COLO668 (cell line): ENCODE results near the gene KCTD4.

Experiments used
- DNase-seq: peaks from one replicate; lab custom pipeline; 2025; ENCODE audit not compliant: unreplicated experiment; lab: John Stamatoyannopoulos, UW

Gene KCTD4

GRCh38 chr13:45179428-45179827, 21.4 kb downstream of the KCTD4 start:
- DNase-seq = no peak

GRCh38 chr13:45178349-45179162, 22.3 kb downstream of the KCTD4 start:
- DNase-seq = no peak

- DNase-seq = no peak
These were observed 26.4 kb downstream of the KCTD4 start for GRCh38 chr13:45174478-45174877.

DNA sequence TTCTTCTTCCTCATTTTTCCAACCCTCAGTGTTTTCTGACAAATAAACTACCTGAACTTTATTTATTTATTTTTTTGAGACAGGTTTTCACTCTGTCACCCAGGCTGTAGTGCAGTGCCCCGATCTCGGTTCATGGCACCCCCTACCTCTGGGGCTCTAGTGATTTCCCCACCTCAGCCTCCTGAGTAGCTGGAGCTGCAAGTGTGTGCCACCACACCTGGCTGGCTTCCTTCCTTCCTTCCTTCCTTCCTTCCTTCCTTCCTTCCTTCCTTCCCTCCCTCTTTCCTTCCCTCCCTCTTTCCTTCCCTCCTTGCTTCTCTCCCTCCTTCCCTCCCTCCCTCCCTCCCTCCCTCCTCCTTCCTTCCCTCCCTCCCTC, 32.3 kb downstream of the KCTD4 start:
- DNase-seq = no peak

DNA sequence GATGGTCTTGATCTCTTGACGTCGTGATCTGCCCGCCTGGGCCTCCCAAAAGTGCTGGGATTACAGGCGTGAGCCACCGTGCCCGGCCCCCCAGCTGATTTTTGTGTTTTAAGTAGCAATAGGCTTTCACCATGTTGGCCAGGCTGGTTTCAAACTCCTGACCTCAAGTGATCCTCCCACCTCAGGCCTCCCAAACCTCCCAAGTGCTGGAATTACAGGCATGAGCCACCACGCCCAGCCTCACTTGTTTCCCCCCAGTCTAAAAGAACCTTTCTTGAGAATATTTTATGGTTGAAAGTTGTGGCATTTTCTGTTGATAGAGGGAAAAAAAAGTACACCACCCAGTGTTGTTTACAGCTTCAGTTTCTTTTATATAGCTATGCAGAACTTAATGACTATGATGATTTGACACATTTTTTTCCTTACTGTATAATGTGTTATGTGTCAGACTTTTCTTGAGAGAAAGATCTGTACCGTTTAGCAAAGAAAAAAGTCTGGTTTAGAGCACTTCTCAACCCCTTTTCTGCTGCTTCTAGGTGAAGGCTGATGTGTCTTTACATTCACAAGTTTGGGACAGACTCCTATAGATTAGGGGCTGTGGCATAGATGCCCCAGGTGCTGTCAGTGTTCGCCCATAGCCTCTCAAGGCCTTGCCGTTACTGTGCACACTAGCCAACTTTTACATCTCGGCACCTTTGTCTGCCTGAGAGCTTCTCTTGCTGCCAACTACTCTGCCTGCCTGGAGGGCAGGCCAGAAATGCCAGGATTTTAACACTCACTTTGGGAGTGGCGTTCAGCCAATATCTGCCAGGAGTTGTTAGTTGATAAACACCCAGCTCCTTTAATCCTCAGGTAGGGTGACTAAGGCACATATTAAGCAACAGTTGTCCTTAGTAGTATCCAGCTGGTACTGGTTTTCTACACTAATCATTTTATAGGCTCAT, 33.0 kb downstream of the KCTD4 start:
- no peak for DNase-seq

DNA sequence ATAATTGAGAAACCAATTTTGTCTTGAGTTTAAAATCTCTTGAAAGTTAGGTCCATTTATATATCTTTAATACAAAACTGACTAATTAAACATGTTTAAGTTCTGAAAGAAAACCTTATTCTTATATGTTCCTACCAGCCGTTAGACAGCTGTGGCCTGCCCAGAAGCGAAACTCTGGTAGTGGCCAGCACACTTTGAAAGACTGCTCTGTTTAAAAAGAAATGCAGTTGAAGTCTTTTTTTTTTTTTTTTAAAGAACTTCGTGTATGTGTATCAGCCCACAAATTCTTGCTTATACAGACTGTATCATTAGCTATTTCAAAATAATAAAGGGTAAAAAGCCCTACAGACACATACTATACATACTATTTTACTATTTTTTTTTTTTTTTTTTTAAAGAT, 34.0 kb downstream of the KCTD4 start:
- DNase-seq = no peak

DNA sequence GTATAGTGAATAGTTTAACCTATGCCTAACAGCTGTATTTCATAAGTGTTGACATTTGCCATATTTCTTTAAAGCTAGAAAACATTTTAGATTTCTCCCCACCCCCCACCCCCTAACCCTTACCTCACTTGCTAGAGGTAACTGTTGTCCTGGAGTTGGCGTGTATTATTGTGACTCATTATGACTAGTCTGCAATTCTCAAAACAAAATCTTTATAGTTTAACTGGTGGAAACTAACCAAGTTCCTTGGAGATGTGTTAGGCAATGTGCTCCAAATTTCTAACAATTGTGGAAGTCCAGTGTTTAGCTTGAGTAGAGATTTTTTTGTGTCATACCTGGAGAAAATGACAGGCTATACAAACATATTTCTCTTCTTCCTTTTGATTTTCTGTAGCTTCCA, 38.0 kb downstream of the KCTD4 start:
- DNase-seq = no peak

DNA sequence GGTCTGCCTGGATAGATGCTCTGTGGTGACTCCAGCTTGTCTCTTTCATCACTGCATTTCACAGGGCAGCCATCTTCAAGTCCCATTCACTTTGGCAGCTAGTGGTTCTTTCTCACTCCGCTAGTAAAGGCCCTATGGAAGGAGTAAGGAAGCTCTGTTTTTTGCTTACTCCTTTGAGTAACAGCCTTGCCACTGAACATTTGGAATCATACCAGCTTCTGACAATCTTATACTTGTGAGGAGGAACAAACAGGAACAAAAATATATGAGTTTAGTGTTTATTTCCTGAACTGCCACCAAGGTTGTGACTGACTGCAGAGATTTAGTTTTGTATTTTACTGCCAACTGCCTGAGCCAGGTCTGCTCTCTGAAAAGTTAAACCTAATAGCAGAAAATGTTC, 38.7 kb downstream of the KCTD4 start:
- DNase-seq = no peak

- DNase-seq = no peak
These were observed 44.1 kb downstream of the KCTD4 start for GRCh38 chr13:45156565-45157361.

DNA sequence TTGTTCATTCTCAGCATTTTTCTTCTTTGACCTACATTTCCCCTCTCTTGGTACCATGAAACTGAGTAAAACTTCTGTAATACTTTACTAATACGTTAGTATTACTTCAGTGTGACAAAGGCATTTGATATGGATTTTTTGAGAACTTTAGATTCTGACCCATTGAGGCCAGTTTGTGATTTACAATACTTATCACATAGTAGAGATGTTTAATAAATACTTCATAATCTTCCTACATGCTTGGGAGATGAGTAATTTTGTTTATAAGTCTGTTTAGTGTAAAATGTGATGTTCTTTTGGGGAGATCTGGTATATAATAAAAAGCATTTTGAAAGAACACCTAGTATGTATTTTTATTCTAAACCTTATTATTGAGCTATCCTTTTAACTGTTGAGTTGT, 50.9 kb downstream of the KCTD4 start:
- DNase-seq = no peak

DNA sequence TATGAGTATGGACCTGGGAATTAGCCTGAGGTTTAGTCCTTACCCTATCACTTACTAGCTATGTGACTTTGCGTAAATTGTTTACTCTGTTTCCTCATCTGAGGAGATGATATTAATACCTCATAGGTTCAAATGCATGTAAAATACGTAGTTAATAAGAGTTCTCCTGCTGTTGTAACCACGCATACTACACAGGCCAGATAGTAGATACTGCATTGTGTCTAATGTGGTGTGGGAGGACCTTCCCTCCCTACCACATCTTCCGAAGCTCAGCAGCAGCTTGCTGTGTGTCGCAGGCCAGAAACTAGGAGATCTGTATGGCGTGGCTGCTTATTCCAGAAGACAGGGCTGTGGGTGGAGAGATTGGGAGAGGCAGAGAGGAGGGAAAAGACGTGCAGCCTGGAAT, 57.5 kb downstream of the KCTD4 start:
- no peak for DNase-seq
